ENCODE data around the gene DNAH5.

DNAH5 gene

DNA sequence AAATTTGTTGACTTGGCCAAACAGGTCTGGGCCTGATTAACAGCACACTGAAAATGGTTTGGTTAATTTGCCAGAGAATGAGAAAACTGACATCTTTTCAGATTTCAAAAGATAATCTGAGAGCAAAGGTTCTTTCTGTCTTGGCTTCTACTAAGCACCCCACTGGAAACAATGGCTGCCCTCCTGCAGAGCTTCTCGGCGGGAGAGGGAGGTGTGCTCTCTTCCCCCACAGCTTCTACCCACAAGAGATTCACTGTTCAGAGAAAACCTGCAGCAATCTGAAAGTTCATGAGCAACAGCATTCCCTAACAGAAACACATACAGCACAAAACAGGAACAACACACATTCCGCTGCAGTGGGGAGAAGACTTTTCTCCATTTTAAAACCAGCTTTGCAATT lies 3.0 kb downstream of the DNAH5 start:
- no peak for DNase-seq

DNA sequence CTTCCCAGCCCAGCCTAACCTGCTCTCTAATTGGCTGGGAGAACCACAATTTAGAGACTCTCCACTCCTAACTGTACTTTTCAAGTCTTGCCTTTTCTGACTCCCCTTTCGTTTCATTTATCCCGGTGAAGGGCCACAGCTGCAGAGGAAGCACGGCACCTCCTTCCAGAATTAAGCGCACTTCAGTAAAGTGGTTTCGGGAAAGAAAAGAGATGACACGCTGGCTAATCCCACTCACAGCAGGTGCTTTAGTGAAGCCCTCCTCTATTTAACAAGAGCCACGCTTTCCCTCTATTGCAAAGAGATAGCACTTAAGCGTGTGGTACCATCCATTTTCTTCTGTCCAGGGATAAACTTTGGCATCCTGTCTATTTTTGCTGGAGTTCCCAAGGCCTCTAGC lies 4.8 kb downstream of the DNAH5 start:
- no peak for DNase-seq

DNA sequence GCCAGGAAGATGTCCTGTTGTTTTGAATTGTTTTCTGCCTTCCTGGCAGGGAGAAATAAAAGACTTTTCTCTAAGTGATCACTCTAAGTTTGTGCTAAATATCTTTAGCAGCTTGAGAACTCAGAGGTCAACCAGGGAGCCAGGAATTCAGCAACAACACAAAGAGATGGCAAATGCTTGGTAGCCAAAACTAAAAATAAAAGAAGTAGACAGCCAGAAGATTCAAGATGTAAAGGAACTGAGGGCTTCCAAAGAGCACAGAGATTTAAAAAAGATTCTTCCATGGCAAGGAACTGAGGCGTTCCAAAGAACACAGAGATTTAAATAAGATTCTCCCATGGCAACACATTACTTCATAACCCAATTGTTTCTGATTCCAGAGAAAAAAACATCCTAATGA lies 9.6 kb downstream of the DNAH5 start:
- no peak for DNase-seq

DNA sequence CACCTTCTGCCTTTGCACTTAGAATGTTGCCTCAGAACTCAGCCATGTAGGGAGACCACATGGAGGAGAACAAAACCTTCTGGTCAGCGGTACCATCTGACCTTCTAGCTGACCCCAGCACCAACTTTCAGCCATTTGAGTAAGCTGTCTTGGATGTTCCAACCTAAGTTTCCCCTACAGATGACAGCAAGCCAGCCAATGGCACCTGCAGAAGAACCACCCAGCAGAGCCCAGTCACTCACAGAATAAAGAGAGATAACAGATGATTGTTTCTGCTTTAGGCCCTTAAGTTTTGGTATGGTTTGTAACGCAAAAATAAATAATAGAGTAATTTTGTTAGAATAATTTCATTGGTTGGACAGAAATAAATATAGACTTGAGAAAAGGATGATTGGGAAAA lies 10.4 kb downstream of the DNAH5 start:
- DNase-seq = no peak

- DNase-seq = no peak
These were observed 11.9 kb downstream of the DNAH5 start for GRCh38 chr5:13932561-13932960.

GRCh38 chr5:13932011-13932410 lies 12.5 kb downstream of the DNAH5 start:
- no peak for DNase-seq

DNA sequence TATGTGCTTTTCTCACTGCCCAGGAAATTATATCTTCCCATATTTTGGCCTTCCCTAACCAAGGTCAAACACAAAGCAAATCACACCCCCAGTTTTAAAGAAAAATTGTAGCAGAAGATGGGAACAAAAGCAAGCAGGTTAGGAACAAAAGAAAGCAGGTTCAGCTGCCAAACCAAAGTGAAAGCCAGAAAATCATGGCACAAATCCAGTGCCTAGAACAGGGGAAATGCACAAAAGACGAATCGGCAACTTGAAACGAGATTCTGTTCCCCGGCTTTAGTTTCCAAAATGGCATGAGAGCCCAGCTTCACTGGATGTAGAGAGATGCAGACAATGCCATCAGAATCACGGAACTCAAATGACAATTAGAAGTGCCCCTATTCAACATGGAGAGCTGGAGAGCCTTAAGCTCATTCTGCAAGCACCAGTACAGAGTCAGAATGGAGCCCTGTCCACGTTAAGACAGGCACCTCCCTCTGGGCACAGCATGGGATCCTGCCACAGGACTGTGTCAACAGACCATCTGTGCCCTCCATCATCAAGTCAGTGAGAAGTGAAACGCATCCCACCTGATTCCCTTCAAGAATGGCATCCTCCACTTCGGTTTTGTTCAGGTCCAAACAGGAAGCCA lies 13.8 kb downstream of the DNAH5 start:
- DNase-seq = no peak

DNA sequence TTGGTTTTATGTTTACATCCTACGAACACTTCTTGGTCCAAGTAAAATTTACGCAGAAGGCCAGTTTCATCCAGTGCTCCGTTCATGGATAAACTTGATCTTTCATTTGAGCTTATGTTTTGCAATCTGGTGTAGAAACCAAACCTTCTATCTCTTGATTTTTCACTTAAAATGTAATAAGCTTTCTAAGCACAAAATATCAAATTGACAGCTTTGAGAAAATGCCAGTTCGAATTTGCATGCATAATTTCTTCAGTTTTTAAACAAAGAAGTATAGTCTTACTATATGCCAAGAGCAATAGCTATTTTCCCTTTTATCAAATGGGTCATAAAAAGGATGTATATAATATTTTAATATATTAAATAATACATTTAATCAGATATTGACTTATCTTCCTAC lies 17.8 kb downstream of the DNAH5 start:
- DNase-seq = no peak

GRCh38 chr5:13921578-13921977 lies 22.9 kb downstream of the DNAH5 start:
- DNase-seq = no peak

- no peak for DNase-seq
These were observed 24.7 kb downstream of the DNAH5 start for GRCh38 chr5:13919786-13920185.

GRCh38 chr5:13919087-13919486 lies 25.4 kb downstream of the DNAH5 start:
- DNase-seq = no peak

GRCh38 chr5:13917061-13917460 lies 27.4 kb downstream of the DNAH5 start:
- no peak for DNase-seq

DNA sequence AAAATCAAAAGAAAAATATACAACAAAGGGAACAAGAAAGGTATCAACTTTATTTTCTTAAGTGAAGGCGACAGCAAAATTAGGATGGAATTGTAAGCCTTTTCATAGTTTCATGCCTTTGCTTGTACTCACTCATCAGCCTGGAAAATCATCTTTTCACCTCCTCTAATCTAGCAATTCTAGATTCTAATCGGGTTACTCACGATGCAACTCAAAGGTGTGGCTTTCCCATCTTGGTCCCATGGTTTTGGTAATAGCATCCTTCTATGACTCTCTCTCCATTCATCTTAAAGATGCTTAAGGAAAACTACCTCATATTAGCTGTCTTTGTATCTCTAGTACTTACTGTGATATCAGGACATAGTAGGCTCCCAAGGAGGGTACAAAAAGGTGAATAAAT lies 30.5 kb downstream of the DNAH5 start:
- no peak for DNase-seq

DNA sequence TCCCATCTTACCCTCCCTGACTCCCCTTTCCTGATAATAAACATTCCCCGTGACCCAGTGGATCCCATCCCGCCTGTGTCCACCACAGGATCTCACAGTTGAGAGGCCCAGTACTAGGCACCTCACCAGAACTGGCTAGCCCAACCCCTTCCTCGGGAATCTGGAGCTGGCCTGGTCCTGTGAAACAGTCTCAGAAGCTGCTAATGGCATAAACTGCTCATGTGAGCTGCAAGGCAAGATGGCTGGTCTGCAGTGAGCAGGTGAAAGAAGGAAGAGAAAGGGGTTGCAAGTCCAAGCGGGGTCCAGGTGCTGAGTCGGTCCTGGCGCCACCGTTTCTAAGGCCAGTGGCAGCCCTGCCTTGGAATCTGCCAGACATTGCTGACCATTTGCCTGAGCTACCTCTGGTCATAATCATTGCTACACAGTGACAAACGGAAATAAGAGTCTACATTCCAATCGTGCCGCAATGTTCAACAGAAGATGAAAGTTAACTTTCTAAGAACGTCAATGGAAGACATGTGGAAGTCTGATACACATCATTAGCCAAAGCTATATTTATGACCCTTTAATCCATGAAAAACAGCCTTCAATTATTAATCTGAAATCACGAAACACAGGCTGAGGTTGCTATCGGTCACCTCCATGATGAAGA lies 33.7 kb downstream of the DNAH5 start:
- DNase-seq = no peak

DNA sequence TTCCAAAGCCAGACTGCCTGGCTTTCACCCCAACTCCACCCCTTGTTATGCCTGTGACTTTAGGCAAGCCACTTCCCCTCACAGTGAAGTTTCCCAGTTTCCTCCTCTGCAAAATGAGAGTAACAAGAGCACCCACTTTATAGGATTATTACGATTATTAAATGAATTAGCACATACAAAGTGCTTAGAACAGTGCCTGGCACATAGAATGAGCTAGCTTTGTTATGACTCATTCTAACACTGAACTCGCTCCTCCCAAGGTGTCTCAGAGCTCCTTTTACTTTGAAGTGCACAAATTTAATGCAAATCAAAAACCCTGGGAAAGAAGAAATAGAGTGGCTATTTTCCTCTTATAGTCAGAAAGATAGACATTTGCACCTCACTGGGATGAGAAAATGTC lies 34.3 kb downstream of the DNAH5 start:
- DNase-seq = no peak

- no peak for DNase-seq
These were observed 35.2 kb downstream of the DNAH5 start for GRCh38 chr5:13909271-13909670.

DNA sequence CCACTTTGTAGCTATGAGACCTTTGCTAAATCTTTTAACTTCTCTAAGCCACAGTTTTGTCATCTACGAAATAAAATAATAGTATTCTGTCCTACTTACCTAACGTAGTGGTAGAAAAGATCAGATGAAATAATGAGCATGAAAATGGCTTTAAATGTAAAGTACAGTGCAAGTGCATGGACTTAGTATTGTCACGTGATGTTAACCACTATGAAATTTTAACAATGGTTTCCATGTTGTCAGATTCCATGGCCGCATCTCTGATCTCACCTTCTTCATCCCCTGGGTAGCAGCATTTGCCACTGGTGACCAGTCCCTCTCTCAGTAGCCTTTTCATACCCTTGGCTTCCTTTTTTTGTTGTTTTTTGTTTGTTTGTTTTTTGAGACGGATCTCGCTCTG lies 45.9 kb downstream of the DNAH5 start:
- no peak for DNase-seq

DNA sequence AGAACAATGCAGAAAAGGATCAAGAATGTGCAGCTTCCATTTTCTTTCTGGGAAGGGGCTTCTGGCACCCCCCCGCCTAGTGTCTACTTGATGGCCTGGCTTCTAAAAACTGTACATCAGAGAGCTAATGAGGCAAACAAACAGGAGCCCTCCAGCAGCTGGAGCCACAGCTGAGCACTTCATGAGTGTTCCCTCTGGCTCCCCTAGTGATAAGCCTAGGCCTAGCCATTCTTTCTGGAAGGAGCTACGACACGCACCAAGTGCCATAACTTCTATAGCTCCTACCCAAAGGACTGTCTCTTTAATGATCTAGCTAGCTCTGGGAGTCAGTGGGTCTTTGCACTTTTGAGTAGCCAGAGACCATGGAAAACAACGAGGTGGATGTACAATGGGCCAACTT lies 66.1 kb downstream of the DNAH5 start:
- DNase-seq = no peak

DNA sequence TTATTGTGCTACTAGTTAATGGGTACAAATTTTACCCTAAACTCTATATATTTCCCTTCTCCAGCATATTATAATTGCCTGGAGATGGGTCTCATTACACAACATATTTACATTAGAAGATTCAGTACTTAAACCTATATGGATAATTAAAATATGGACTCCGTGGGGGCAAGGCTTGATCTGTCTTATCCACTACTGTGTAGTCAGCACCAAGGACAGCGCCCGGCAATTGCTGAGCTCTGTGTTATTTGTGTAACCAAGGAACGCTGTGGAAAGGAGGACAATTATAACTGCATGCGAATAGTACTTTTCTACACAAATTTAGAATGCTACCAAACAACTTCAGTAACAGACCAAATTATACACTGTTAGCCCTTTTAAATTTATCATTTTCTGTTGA lies 77.7 kb downstream of the DNAH5 start:
- DNase-seq = no peak

- no peak for DNase-seq
These were observed 79.2 kb downstream of the DNAH5 start for GRCh38 chr5:13865312-13865711.

GRCh38 chr5:13860146-13860545 lies 84.3 kb downstream of the DNAH5 start:
- DNase-seq = no peak

DNA sequence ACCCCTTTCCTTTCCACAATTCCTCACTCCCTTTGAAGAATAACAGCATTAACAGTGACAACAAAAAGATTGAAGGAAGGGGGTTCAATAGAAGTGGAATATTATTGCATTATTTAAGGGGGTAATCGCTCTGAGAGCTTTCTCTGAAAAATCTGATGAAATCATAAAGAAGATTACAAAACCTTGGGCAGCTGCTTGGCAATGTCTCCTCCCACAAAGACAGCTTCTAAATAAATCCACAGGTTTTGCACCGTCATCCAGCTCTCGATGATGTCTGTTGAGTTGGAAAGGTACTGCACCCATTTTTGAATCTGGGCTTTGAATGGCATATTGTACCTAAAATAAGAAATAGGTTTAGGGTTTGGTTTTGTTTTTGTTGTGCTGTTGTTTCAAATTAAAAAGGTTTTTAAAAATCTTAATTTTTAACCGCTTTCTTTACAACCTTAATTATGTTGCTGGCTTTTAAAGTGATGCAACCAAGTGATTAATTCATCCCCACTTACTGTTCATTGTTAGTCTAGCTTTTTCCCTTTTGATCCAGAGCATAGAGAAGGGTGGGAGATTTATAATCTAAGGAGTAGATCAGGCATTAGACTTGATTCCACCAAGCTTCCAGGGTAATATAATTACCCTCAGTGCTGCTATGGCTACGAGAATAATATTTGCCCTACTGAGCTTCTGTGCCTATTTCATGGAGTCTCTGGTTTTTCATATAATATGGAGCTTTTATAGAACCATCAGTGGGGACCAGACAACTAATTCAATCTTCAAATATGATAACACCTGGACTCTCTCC lies 85.0 kb downstream of the DNAH5 start:
- no peak for DNase-seq

- no peak for DNase-seq
These were observed 101.2 kb downstream of the DNAH5 start for GRCh38 chr5:13843175-13843846.

DNA sequence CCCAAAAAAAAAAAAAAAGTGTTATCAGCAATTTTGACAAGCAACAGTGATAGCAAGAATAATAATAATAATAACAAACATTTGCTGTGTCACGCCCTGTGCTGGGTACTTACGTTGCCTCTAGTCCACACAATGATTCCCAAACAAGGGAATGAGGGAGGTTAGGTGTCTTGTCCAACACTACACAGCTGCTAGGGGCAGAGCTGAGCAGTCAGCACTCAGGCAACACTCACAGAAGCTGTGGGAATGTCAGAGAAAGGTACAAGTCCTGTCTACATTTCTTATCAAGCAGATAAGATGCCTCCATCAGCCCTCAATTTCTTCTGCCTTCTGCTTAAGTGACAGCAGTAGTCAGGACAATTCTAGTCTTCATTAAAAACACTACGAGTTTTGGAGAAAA lies 111.0 kb downstream of the DNAH5 start:
- no peak for DNase-seq

Measured in activated naive CD4-positive, alpha-beta T cell treated with anti-CD3 and anti-CD28 coated beads, Interleukin-2, amount 50 U/mL, for 16 hours (primary cell).